Measurements from ENCODE around the gene C3orf20.

C3orf20 gene

DNA sequence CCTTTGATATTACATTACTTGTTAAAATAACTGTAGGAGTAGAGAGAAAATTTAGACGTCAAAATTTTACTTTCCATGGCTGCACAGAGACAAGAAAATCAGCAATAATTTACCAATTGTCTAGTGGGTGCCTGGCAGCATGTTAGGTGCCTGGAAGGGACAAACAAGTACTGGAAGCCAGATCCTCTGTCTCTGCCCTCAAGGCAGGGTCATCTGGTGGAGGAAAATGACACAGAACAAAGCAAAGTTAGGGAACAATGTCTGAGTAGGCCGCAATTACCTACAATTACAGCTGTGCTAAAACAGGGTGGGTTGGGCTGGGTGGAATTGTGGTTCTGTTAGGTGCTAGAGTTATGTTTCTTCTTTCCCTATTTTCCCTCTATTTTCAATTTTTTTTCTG lies 16.0 kb upstream of the C3orf20 start:
- Histone ChIP-seq H3K9me2 (ENCODE audit: low read depth, low read length) (no peaks in the 10 kb centered on the region), H3K9me3 (ENCODE audit: low read length) (no peaks in the 10 kb centered on the region), H3K36me3 (ENCODE audit: insufficient read depth, low read length) (peaks cover 100% of the 10 kb centered on the region), H3K9ac (ENCODE audit: low read length) (no peak overlapping the region), H3K4me2 (ENCODE audit: low read length) (no peak overlapping the region), H3K27me3 (ENCODE audit: insufficient read depth, low read length) (no peaks in the 10 kb centered on the region), H3F3A (ENCODE audit: insufficient read depth, low read length) (no peaks in the 10 kb centered on the region), H3K79me2 (ENCODE audit: insufficient read depth, low read length) (0 out of 2 replicates have a peak, but pooled peaks cover 3% of the 10 kb centered on the region), H4K20me1 (ENCODE audit: insufficient read depth, low read length) (no peaks in the 10 kb centered on the region), H3K4me1 (ENCODE audit: insufficient read depth, low read length, severe bottlenecking) (peaks cover 3% of the 10 kb centered on the region), H2AFZ (ENCODE audit: low read length) (no peak overlapping the region), H3K4me3 (ENCODE audit: low read depth, low read length, poor library complexity, severe bottlenecking) (no peak overlapping the region), H3K27ac (ENCODE audit: low read depth, low read length, poor library complexity, severe bottlenecking) (no peak overlapping the region)
- no peak for TF ChIP-seq EZH2 (IDR thresholded peaks at IDR 0.05; ENCODE audit: borderline replicate concordance, low read length)
- TF ChIP-seq CTCF (IDR thresholded peaks at IDR 0.05; ENCODE audit: low read length): no peak

DNA sequence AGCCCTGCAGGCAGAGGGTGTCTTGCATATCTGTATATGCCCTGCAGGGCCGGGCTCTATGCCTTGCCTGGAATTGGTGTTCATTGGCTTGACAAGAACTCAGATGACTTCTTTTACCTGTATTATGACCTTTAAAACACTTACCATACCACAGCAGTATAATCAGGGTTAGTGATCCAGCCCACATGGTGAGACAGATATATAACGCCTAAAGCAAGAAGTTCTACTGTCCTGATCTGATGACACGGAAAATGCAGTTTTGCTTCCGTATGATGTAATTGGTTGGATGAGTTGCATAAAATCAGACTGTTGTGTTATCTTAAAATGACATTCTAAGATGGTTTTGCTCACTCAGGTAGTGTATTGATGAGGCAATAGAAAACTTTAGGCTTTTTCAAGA lies 14.0 kb upstream of the C3orf20 start:
- H4K20me1 ChIP-seq (ENCODE audit: insufficient read depth, low read length): no peaks in the 10 kb centered on the region
- H3K4me2 ChIP-seq (ENCODE audit: low read length): no peak overlapping the region
- H3F3A ChIP-seq (ENCODE audit: insufficient read depth, low read length): no peaks in the 10 kb centered on the region
- no peaks in the 10 kb centered on the region for H3K9me3 ChIP-seq (ENCODE audit: low read length)
- no peaks in the 10 kb centered on the region for H3K79me2 ChIP-seq (ENCODE audit: insufficient read depth, low read length)
- H3K36me3 ChIP-seq (ENCODE audit: insufficient read depth, low read length): peaks cover 100% of the 10 kb centered on the region
- H3K27me3 ChIP-seq (ENCODE audit: insufficient read depth, low read length): no peaks in the 10 kb centered on the region
- no peaks in the 10 kb centered on the region for H3K9me2 ChIP-seq (ENCODE audit: low read depth, low read length)
- TF ChIP-seq EZH2 (IDR thresholded peaks at IDR 0.05; ENCODE audit: borderline replicate concordance, low read length): no peak
- TF ChIP-seq CTCF (IDR thresholded peaks at IDR 0.05; ENCODE audit: low read length): no peak
- no peak overlapping the region for H3K27ac ChIP-seq (ENCODE audit: low read depth, low read length, poor library complexity, severe bottlenecking)
- no peaks in the 10 kb centered on the region for H3K4me1 ChIP-seq (ENCODE audit: insufficient read depth, low read length, severe bottlenecking)
- H3K4me3 ChIP-seq (ENCODE audit: low read depth, low read length, poor library complexity, severe bottlenecking): no peak overlapping the region
- H2AFZ ChIP-seq (ENCODE audit: low read length): no peak overlapping the region
- no peak overlapping the region for H3K9ac ChIP-seq (ENCODE audit: low read length)

GRCh38 chr3:14663396-14664135 lies 11.4 kb upstream of the C3orf20 start:
- Histone ChIP-seq H3K9me3 (ENCODE audit: low read length) (no peaks in the 10 kb centered on the region), H3K27me3 (ENCODE audit: insufficient read depth, low read length) (no peaks in the 10 kb centered on the region), H3K4me1 (ENCODE audit: insufficient read depth, low read length, severe bottlenecking) (no peaks in the 10 kb centered on the region), H3K9me2 (ENCODE audit: low read depth, low read length) (no peaks in the 10 kb centered on the region), H3K4me2 (ENCODE audit: low read length) (no peak overlapping the region), H4K20me1 (ENCODE audit: insufficient read depth, low read length) (no peaks in the 10 kb centered on the region), H3K4me3 (ENCODE audit: low read depth, low read length, poor library complexity, severe bottlenecking) (no peak overlapping the region), H3K27ac (ENCODE audit: low read depth, low read length, poor library complexity, severe bottlenecking) (no peak overlapping the region), H2AFZ (ENCODE audit: low read length) (no peak overlapping the region), H3K79me2 (ENCODE audit: insufficient read depth, low read length) (no peaks in the 10 kb centered on the region), H3F3A (ENCODE audit: insufficient read depth, low read length) (no peaks in the 10 kb centered on the region), H3K36me3 (ENCODE audit: insufficient read depth, low read length) (peaks cover 98% of the 10 kb centered on the region), H3K9ac (ENCODE audit: low read length) (no peak overlapping the region)
- no peak for TF ChIP-seq EZH2 (IDR thresholded peaks at IDR 0.05; ENCODE audit: borderline replicate concordance, low read length)
- TF ChIP-seq CTCF (IDR thresholded peaks at IDR 0.05; ENCODE audit: low read length): no peak

Measured in OCI-LY1 (cell line).